ENCODE results near the gene ITGBL1. TPM values are rescaled to one million over a fixed set of nuclear protein-coding genes. Genes with fewer than 3 reads are reported as not detected.

The ITGBL1 gene
- total RNA-seq, 1 experiment from 2014 or later = 9.4 TPM

GRCh38 chr13:101757446-101758039 lies 305.1 kb downstream of the ITGBL1 start:
- Histone ChIP-seq H3K9me3 (no peaks in the 10 kb centered on the region), H3K27me3 (peaks cover 2% of the 10 kb centered on the region; the same call in 1 of the 2 replicates)
- DNase-seq = no peak

GRCh38 chr13:101763191-101763590 lies 310.7 kb downstream of the ITGBL1 start:
- Histone ChIP-seq H3K27me3 (no peaks in the 10 kb centered on the region; the same call in 1 of the 2 replicates), H3K4me3 (no peak overlapping the region), H3K36me3 (no peaks in the 10 kb centered on the region), H3K9me3 (no peaks in the 10 kb centered on the region)
- DNase-seq = no peak

More at GRCh38 chr13:101757446-101758039, 305.1 kb downstream of the ITGBL1 start:
- Histone ChIP-seq H3K4me3 (no peak overlapping the region), H3K36me3 (no peaks in the 10 kb centered on the region)

Other genes starting within 250 kb of the ITGBL1 start
- gene NALCN, start 36.2 kb upstream of the ITGBL1 start, total RNA-seq (2014; rRNA removed; shearing (Covaris generic); ENCODE audit: low replicate concordance) = 0.49 TPM in 1 of 2 replicates, not detected in the other